ENCODE results near the gene CREB3L1.
A peak's percentile ranks its signal among the peaks of the same experiment; 100 is the strongest.

Gene CREB3L1

DNA sequence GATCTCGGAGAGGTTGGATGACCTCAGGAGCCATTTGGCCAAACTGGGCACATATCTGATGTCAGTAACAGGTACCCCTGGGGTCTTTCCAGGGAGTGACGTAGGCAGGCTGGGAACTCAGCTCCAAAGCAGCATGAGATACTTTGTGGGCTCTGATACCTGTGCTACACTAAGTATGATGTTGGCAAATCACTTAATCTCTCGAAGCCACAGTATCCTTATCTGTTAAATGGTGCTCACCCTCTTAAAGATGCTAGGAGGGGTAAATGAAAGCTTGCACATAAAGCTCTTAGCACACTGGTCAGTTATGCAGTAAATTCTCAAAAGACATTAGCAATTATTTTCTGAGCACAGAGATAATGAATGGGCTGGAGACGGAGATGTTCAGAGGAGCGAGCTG, 52.7 kb downstream of the CREB3L1 start:
- DNase-seq, result no peak

GRCh38 chr11:46330563-46331281, 53.3 kb downstream of the CREB3L1 start:
- no peak for DNase-seq

GRCh38 chr11:46331282-46331984, 54.0 kb downstream of the CREB3L1 start:
- DNase-seq, result peak; percentile 61 to 67

GRCh38 chr11:46332093-46332567, 54.7 kb downstream of the CREB3L1 start:
- DNase-seq, result no peak

DNA sequence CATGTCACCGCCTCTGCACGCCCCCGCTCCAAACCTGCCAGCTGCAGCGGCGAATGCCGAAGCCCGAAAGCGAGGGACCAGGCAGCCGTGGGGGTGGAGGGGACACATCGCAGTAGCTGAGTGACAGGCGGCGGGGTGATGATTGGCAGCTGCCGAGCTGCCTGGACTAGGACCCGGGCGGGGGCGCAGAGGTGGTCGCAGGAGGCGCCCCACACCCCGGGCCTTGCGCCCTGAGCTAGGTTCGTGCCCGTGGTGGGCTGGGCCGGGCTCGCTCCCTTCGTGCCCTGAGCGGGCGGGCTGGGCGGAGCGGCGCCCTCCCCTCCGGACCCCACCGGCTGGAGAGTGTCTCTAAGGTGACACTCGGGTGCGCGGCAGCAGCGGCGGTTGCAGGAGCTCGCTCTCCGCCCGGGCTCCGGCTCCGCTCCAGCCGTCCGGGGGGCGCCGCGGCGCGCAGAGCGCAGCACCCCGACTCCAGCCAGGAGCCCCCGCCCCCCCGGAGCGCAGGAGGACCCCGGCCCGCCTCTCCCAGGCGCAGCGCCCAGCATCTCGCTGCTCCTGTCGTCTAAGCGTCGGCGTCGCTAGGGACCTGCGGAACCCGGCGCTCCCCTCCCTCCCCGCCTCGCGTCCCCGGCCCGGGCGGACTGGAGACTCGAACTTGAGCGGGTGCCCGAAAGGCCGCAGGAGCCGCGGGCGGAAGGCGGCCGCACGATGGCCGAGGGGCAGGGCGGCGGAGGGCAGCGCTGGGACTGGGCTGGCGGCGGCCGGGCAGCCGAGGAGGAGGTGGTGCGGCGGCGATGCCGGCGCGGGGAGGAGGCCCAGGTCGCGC, 55.3 kb downstream of the CREB3L1 start:
- peak in 1 of 2 experiments; percentile 70 for DNase-seq

GRCh38 chr11:46333394-46333947, 56.0 kb downstream of the CREB3L1 start:
- DNase-seq, result peak in 1 of 2 experiments; percentile 59

DNA sequence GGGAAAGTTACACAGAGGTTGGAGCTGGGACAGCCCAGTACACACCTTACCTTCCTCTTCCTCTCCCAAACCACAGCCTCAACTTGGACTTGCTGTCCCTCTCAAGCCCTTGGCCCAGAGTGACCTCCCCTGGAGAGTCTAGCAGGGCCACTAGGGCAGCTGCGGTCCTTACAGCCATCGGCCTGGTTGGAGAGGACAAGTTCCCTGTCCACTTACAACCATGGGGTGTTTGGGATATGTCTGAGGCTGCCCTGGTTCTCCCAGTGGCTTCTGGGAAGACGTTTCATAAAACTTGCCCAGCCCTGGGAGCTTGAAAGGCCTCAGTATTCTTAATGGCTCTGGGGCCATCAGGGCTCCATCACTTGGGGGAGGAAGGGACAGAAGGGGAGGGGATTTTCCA, 56.7 kb downstream of the CREB3L1 start:
- no peak for DNase-seq

GRCh38 chr11:46335271-46335670, 57.8 kb downstream of the CREB3L1 start:
- no peak for DNase-seq

- no peak for DNase-seq
Measured at GRCh38 chr11:46335890-46336562, 58.6 kb downstream of the CREB3L1 start.

DNA sequence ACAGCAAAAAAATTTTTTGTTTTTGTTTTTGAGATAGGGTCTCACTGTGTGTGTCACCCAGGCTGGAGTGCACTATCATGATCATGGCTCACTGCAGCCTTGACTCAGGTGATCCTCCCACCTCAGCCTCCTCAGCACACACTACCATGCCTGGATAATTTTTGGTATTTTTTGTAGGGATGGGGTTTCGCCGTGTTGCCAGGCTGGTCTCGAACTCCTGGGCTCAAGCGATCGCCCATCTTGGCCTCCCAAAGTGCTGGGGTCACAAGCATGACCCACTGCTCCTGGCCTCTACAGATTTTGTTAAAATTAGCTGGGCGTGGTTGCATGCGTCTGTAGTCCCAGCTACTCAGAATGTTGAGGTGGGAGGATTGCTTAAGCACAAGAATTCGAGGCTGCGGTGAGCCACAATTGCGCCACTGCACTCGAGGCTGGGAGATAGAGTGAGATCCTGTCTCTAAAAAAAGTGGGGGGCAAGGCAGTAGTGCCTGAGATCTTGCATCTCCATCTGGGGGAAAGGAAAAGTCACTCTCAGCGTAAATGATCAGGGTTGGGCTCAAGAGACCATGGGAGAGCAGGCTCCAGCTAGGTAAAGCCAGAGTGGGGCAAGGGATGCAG, 59.2 kb downstream of the CREB3L1 start:
- no peak for DNase-seq

- no peak for DNase-seq
Measured at GRCh38 chr11:46337626-46338345, 60.3 kb downstream of the CREB3L1 start.

DNA sequence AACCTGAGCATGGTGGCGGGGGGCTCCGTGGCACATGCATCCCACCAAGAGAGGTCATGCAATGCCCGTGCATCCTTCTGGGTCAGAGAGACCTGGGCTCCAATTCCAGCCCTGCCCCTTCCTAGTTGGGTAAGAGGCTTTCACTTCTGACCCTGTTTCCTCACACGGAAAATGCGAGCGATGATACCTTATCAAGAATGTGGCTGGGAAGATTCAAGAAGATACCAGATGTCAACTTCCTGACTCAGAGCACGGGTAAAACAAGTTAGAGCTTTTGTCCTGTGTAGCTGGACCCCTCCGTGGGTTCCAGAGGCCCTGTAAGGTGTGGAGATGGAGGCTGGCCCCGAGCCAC, 61.1 kb downstream of the CREB3L1 start:
- no peak for DNase-seq

GRCh38 chr11:46338988-46339666, 61.7 kb downstream of the CREB3L1 start:
- DNase-seq, result no peak

GRCh38 chr11:46339816-46340215, 62.4 kb downstream of the CREB3L1 start:
- DNase-seq, result no peak

DNA sequence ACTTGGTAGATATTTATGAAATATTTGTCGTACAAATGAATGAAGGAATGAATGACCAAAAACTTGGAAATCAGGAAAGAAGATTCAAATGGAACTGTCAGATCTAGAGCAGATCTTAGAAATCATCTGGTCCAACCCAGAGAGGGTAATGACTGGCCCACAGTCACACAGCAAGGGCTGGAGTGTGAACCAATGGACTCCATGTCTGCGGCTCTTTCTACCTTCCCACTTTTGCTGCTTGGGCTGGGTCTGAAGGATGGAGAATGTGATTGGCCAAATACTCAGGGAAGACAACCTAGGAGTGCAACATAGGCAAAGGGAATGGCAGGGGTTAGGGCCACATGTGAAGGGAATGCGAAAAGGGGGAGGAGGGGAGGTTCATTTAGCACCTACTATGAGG, 64.0 kb downstream of the CREB3L1 start:
- DNase-seq, result no peak

DNA sequence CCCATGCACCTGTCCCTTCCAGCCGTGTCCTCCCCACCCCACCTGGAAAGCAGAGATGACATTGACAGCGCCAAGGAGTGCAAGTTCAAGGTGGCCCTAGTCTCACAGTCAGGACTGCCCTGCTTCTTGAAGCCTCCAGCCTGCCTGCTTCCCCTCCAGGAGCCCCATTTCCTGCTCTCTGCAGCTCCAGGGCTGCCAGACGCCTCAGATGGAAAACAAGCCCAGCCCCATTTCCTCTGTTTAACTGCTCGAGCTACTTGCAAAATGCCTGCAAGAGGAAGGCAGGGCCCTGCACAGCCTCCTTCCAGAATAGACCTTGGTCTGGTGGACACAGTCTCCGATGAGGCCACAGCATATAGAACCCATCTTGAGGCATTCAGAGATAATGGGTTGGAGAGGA, 64.8 kb downstream of the CREB3L1 start:
- no peak for DNase-seq

GRCh38 chr11:46343520-46343919, 66.1 kb downstream of the CREB3L1 start:
- no peak for DNase-seq

GRCh38 chr11:46345131-46345597, 67.7 kb downstream of the CREB3L1 start:
- no peak for DNase-seq

GRCh38 chr11:46345881-46346484, 68.5 kb downstream of the CREB3L1 start:
- peak; percentile 62 to 64 for DNase-seq
